HEK293 (cell line): Measurements from ENCODE around the gene SLC17A9.

Experiments
- GLI2 ChIP-seq: fragments of 450-650 bp; formaldehyde crosslinking; IDR thresholded peaks from 2 replicates; pipeline ENCODE4; 2017; ENCODE audit warnings: missing biosample characterization, missing genetic modification characterization, low read depth, borderline replicate concordance
- HIC1 ChIP-seq: fragments of 450-650 bp; formaldehyde crosslinking; IDR thresholded peaks from 2 replicates; pipeline ENCODE4 v1.5.1; 2016; ENCODE audit warnings: missing biosample characterization, missing genetic modification characterization
- HOXD13 ChIP-seq: sonication (generic); formaldehyde crosslinking; IDR thresholded peaks from 2 replicates; pipeline ENCODE4 v1.8.0; 2022; ENCODE audit warnings: missing genetic modification reagents, borderline replicate concordance
- INSM2 ChIP-seq: fragments of 450-650 bp; formaldehyde crosslinking; IDR thresholded peaks from 2 replicates; pipeline ENCODE4 v1.5.1; 2016; ENCODE audit warnings: missing biosample characterization, missing genetic modification characterization
- KLF8 ChIP-seq: fragments of 450-650 bp; formaldehyde crosslinking; IDR thresholded peaks from 2 replicates; pipeline ENCODE4 v1.5.1; 2016; ENCODE audit warnings: missing biosample characterization, missing genetic modification characterization
- PBX3 ChIP-seq: sonication (generic); formaldehyde crosslinking; IDR thresholded peaks from 2 replicates; pipeline ENCODE4 v1.8.1; 2022; ENCODE audit warnings: mild to moderate bottlenecking, moderate library complexity, missing genetic modification reagents
- REPIN1 ChIP-seq: fragments of 450-650 bp; formaldehyde crosslinking; IDR thresholded peaks from 2 replicates; pipeline ENCODE4 v1.5.1; 2017; ENCODE audit warnings: missing biosample characterization, missing genetic modification characterization, low read depth
- REST ChIP-seq: fragments of 450-650 bp; formaldehyde crosslinking; IDR thresholded peaks from 2 replicates; pipeline ENCODE4 v1.5.1; 2016; ENCODE audit warnings: missing biosample characterization, missing genetic modification characterization
- SP3 ChIP-seq: fragments of 450-650 bp; formaldehyde crosslinking; IDR thresholded peaks from 2 replicates; pipeline ENCODE4 v1.5.1; 2016; ENCODE audit warnings: missing biosample characterization, missing genetic modification characterization
- TSHZ1 ChIP-seq: fragments of 450-650 bp; formaldehyde crosslinking; IDR thresholded peaks from 2 replicates; pipeline ENCODE4 v1.5.1; 2016; ENCODE audit warnings: missing biosample characterization, missing genetic modification characterization, borderline replicate concordance
- ZBTB49 ChIP-seq: fragments of 450-650 bp; formaldehyde crosslinking; IDR thresholded peaks from 2 replicates; pipeline ENCODE4 v1.5.1; 2016; ENCODE audit warnings: missing biosample characterization, missing genetic modification characterization, low read depth
- ZBTB6 ChIP-seq: fragments of 450-650 bp; formaldehyde crosslinking; IDR thresholded peaks from 2 replicates; pipeline ENCODE4 v1.5.1; 2017; ENCODE audit warnings: missing biosample characterization, missing genetic modification characterization
- ZBTB8A ChIP-seq: fragments of 450-650 bp; formaldehyde crosslinking; IDR thresholded peaks from 2 replicates; pipeline ENCODE4 v1.5.1; 2016; ENCODE audit warnings: missing biosample characterization, missing genetic modification characterization
- ZIC2 ChIP-seq: fragments of 450-650 bp; formaldehyde crosslinking; IDR thresholded peaks from 2 replicates; pipeline ENCODE4 v1.5.1; 2016; ENCODE audit warnings: missing biosample characterization, missing genetic modification characterization
- ZNF155 ChIP-seq: fragments of 450-650 bp; formaldehyde crosslinking; IDR thresholded peaks from 2 replicates; pipeline ENCODE4 v1.5.1; 2016; ENCODE audit warnings: missing biosample characterization, missing genetic modification characterization
- ZNF239 ChIP-seq: fragments of 450-650 bp; formaldehyde crosslinking; IDR thresholded peaks from 2 replicates; pipeline ENCODE4 v1.5.1; 2016; ENCODE audit warnings: missing biosample characterization, missing genetic modification characterization
- ZNF311 ChIP-seq: fragments of 450-650 bp; formaldehyde crosslinking; IDR thresholded peaks from 2 replicates; pipeline ENCODE4 v1.5.1; 2017; ENCODE audit warnings: missing biosample characterization, missing genetic modification characterization, borderline replicate concordance
- ZNF580 ChIP-seq: fragments of 450-650 bp; formaldehyde crosslinking; IDR thresholded peaks from 2 replicates; pipeline ENCODE4 v1.5.1; 2016; ENCODE audit warnings: missing biosample characterization, missing genetic modification characterization
- ZNF600 ChIP-seq: fragments of 450-650 bp; formaldehyde crosslinking; IDR thresholded peaks from 2 replicates; pipeline ENCODE4 v1.5.1; 2016; ENCODE audit warnings: missing biosample characterization, missing genetic modification characterization
- ZNF660 ChIP-seq: fragments of 450-650 bp; IDR thresholded peaks from 2 replicates; pipeline ENCODE4 v1.5.1; 2018; ENCODE audit warnings: missing biosample characterization, mild to moderate bottlenecking, missing genetic modification characterization
- ZNF670 ChIP-seq: fragments of 450-650 bp; formaldehyde crosslinking; IDR thresholded peaks from 2 replicates; pipeline ENCODE4 v1.5.1; 2016; ENCODE audit warnings: missing biosample characterization, missing genetic modification characterization, low read depth
- ZSCAN16 ChIP-seq: fragments of 450-650 bp; formaldehyde crosslinking; IDR thresholded peaks from 2 replicates; pipeline ENCODE4 v1.5.1; 2016; ENCODE audit warnings: missing biosample characterization, missing genetic modification characterization

The SLC17A9 gene

GRCh38 chr20:62926229-62927127, 26.0 kb upstream of the SLC17A9 start, which contains the start of gene DIDO1 (continued):
- TF ChIP-seq TSHZ1 (tag by site-specific recombination) = no peak
- TF ChIP-seq ZNF670 (tag by site-specific recombination) = no peak
- no peak for TF ChIP-seq ZNF311 (tag by site-specific recombination)
- TF ChIP-seq ZBTB8A (tag by site-specific recombination) = peak; percentile 62
- peak; percentile 70 for TF ChIP-seq KLF8 (tag by site-specific recombination)
- no peak for TF ChIP-seq ZBTB49 (tag by site-specific recombination)
- TF ChIP-seq REST (tag by site-specific recombination) = no peak
- peak; percentile 89 for TF ChIP-seq ZNF600
- no peak for TF ChIP-seq ZNF239 (tag by site-specific recombination)
- no peak for TF ChIP-seq GLI2 (tag by site-specific recombination)
- TF ChIP-seq ZNF660 = no peak
- no peak for TF ChIP-seq REPIN1 (tag by site-specific recombination)
- TF ChIP-seq HOXD13 (CRISPR knock-in tag) = no peak
- TF ChIP-seq ZSCAN16 = no peak
- TF ChIP-seq ZNF580 (tag by site-specific recombination) = no peak
- 0 out of 2 replicates have a peak, but pooled peaks have one; percentile 48 for TF ChIP-seq PBX3 (CRISPR knock-in tag)
- TF ChIP-seq SP3 (tag by site-specific recombination) = peak; percentile 37; the same call in 1 of the 2 replicates
- TF ChIP-seq ZNF155 (tag by site-specific recombination) = no peak
- TF ChIP-seq HIC1 (tag by site-specific recombination) = no peak
- TF ChIP-seq INSM2 (tag by site-specific recombination) = peak; percentile 14; the same call in 1 of the 2 replicates
- no peak for TF ChIP-seq ZIC2 (tag by site-specific recombination)
- no peak for TF ChIP-seq ZBTB6
